NCI-H128 (cell line): ENCODE data around the gene PRORP.
"Not testable (repeated sequence)": the region's sequence is repeated elsewhere in the genome, so short reads cannot be mapped to it uniquely, and the experiment has no call there.

Experiments
- DNase-seq: peaks from one replicate; lab custom pipeline; 2025; ENCODE audit not compliant: unreplicated experiment; lab: John Stamatoyannopoulos, UW

Gene PRORP

GRCh38 chr14:35134329-35135123 lies 12.2 kb downstream of the PRORP start:
- DNase-seq: no peak

GRCh38 chr14:35138585-35138984 lies 16.2 kb downstream of the PRORP start:
- no peak for DNase-seq

- no peak for DNase-seq
Observed at GRCh38 chr14:35140718-35141581, 18.6 kb downstream of the PRORP start.

- DNase-seq: no peak
Observed at GRCh38 chr14:35144029-35144428, 21.7 kb downstream of the PRORP start.

- DNase-seq: no peak
Observed at GRCh38 chr14:35146711-35147149, 24.4 kb downstream of the PRORP start.

DNA sequence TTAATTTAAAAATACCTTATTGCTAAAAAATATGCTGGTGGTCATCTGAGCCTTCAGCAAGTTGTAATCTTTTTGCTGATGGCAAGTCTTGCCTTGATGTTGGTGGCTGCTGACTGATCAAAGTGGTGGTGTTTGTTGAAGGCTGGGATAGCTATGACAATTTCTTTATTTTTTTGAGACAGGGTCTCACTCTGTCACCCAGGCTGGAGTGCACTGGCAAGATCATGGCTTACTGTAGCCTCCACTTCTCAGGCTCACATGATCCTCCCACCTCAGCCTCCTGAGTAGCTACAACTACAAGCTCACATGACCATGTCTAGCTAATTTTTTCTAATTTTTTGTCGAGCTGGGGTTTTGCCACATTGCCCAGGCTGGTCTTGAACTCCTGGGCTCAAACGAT lies 24.8 kb downstream of the PRORP start:
- no peak for DNase-seq

GRCh38 chr14:35147711-35148110 lies 25.4 kb downstream of the PRORP start:
- no peak for DNase-seq

- no peak for DNase-seq
Observed at GRCh38 chr14:35149239-35149638, 26.9 kb downstream of the PRORP start.

GRCh38 chr14:35152531-35152930 lies 30.2 kb downstream of the PRORP start:
- not testable (repeated sequence) for DNase-seq

DNA sequence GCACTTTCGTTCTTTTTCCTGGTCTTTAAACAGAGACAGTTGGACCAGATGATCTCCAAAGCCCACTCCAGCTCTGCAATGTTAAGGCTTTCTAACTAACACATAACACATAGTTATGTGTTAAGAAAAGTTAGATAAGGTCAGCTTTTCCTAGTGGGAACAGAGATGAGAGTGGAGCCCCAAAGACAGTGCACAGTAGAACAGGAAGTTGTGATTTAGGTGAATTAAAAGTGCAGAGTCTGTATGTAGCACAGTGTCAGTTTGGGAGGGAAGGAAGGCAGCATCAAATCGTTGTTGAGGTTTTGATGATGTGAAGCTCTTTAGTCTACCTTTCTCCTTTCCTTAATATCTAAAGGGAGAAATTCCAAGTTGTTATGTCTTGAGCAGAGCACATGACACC lies 31.7 kb downstream of the PRORP start:
- no peak for DNase-seq

DNA sequence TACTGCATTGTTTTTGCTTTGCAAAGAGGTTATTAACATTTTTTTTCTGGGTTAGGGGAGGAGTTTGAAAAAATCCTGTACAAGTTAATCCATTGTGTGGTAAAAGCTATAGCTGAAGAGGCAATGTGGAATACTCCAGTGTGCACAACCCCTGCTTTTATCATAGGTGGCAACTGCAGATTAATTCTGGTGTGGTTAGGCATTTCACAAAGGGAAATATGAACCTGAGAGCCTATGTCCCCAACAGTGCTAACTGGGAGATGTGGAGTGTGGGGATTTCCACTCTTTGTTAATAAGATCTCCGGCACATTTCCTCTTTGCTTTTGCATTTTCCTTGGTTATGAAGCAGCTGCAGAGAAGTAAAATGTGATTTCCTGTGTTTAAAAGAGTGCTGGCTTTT lies 33.6 kb downstream of the PRORP start:
- no peak for DNase-seq

- DNase-seq: no peak
Observed at GRCh38 chr14:35158491-35158890, 36.1 kb downstream of the PRORP start.

DNA sequence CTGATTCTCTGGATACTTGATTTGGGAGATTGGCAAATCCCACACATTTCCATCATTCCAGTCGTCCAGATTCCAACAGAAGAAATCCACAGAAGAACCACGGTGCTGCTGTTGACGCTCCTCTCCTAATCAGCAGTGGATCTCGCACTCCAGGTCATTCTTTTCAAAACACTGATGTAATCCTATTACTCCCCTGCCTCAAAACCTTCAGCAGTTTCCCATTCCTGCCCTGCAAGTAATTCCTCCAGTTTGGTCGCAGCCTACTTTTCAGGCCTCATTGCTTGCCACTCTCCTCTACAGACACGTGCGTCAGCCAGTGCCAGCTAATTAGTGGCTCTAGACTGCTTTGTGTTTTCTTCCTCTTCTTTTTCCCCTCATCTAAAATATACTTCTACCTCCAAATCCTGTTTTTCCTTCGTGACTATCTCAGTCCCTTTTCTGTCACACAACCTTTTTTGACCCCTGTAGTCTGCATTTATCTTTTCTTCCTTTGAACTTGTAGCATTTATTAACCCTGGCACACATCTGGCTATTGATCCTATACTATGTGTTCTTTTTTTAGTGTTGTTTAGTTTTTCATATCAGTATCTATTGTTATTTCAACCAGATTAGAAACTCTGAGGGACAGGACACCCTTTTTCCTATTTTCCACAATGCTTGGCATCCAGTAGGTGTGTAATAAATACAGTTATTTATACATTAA lies 36.8 kb downstream of the PRORP start:
- no peak for DNase-seq

- no peak for DNase-seq
Observed at GRCh38 chr14:35159742-35160409, 37.5 kb downstream of the PRORP start.

DNA sequence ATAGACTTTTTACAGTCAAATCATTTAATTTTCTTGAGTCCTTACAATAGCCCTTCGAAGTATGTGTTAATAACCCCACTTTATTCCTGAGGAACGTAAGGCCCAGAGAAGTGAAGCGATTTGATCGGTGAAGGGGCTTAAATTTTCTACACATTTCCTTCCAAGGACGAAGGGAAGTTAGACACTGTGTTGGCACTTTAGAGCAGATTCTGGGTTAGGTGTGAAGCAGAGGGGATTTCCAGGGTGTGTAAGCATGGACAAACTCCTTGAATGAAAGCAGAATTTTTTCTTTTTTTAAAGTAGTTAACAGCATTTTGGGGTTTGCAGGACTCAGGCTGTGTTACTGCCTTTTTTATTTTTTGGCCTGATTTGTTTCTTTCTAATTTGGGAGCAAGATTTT lies 38.9 kb downstream of the PRORP start:
- no peak for DNase-seq

DNA sequence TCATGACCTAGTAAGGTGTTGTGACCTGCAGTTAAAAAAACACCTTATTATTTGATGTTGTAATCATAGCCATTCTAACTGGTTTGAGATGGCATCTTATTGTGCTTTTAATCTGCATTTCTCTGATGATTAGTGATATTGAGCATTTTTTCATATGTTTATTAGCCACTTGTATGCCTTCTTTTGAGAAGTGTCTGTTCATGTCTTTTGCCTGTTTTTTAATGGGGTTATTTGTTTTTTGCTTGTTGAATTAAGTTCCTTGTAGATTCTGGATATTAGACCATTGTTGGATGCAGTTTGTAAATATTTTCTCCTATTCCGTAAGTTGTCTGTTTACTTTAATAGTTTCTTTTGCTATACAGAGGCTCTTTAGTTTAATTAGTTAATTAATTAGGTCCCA lies 41.0 kb downstream of the PRORP start:
- no peak for DNase-seq

- DNase-seq: no peak
Observed at GRCh38 chr14:35164849-35165248, 42.5 kb downstream of the PRORP start.

DNA sequence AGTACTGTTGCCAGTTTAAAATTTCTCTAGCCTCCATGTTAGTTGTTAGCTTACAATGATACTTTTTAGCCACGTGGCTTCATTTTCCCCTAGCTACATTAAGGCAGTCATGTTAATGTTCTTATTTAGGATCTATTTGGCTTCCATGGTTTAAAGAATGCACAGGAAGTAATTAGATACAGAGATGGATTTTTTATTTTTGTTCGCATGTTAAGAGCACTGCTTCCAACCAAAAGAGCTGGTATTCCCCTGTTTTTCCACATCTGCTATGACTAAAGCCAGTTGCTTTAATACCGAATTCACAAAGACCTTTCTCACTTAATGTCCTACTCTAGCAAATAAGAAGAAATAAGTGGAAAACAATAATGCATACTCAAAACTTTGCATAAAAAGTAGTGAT lies 45.1 kb downstream of the PRORP start:
- no peak for DNase-seq
